PFSK-1 (cell line): ENCODE measurements around the gene RAB37.

Experiments used
- FOXP2 ChIP-seq: optimal IDR thresholded peaks from 2 replicates; pipeline ENCODE3; 2011; ENCODE audit warnings: borderline replicate concordance, control low read depth, inconsistent platforms; ENCODE audit not compliant: insufficient read depth; ENCODE audit errors: extremely low read length, extremely low read depth
- POLR2AphosphoS5 ChIP-seq: IDR thresholded peaks from 2 replicates; pipeline ENCODE4 v1.6.1; 2012; ENCODE audit warnings: low read depth, mild to moderate bottlenecking, control low read depth, low read length, moderate library complexity
- REST ChIP-seq, 2 experiments: IDR thresholded peaks; 2 replicates each; pipeline versions ENCODE4 v1.6.1 to v1.8.0; 2011 to 2012; ENCODE audit warnings: low read depth in 2 of 2, low read length in 2 of 2, control low read depth in 1 of 2, inconsistent platforms in 1 of 2, mild to moderate bottlenecking in 1 of 2, moderate library complexity in 1 of 2; ENCODE audit not compliant: insufficient read depth in 1 of 2
- TAF1 ChIP-seq: IDR thresholded peaks from 2 replicates; pipeline ENCODE4 v1.6.1; 2012; ENCODE audit warnings: low read length, control low read depth, borderline replicate concordance; ENCODE audit not compliant: insufficient read depth

GRCh38 chr17:74785096-74785980 lies 48.3 kb downstream of the RAB37 start:
- TF ChIP-seq POLR2AphosphoS5 (no peak), TAF1 (no peak), FOXP2 (no peak), REST (IDR thresholded peaks at IDR 0.05; ENCODE audit: insufficient read depth in 1 of 2, low read depth in 2 of 2, low read length in 2 of 2) (no peak)
